C4-2B (cell line): ENCODE results near the gene RNPEPL1.

Source experiments
- CTCF ChIP-seq: fragments of 450-650 bp; conservative IDR thresholded peaks from 2 replicates; pipeline ENCODE4 v1.5.1; 2017; ENCODE audit warnings: mild to moderate bottlenecking
- ZFX ChIP-seq: fragments of 450-650 bp; IDR thresholded peaks from 2 replicates; pipeline ENCODE4 v1.6.1; 2017

GRCh38 chr2:240524963-240525718 is 43.1 kb upstream of the RNPEPL1 start:
- TF ChIP-seq CTCF, result no peak
- no peak for TF ChIP-seq ZFX
